HepG2 (cell line): ENCODE results near the gene RAB24. TPM values are rescaled to one million over a fixed set of nuclear protein-coding genes. Genes with fewer than 3 reads are reported as not detected.

Experiments used
- CBX5 ChIP-seq: sonication (generic); formaldehyde crosslinking; IDR thresholded peaks from 2 replicates; pipeline ENCODE4 v1.4.0; 2020; ENCODE audit warnings: missing genetic modification reagents, borderline replicate concordance
- CEBPB ChIP-seq: IDR thresholded peaks from 2 replicates; pipeline ENCODE4 v1.6.1; 2011; ENCODE audit warnings: low read depth, low read length, improper control_type of control experiment, borderline replicate concordance
- FOXO1 ChIP-seq: sonication (generic); formaldehyde crosslinking; IDR thresholded peaks from 2 replicates; pipeline ENCODE4 v1.4.0; 2020; ENCODE audit warnings: missing genetic modification reagents
- KAT7 ChIP-seq: IDR thresholded peaks from 2 replicates; pipeline ENCODE4 v1.6.1; 2018; ENCODE audit warnings: borderline replicate concordance, missing compliant biosample characterization
- NFKB2 ChIP-seq: sonication (generic); formaldehyde crosslinking; IDR thresholded peaks from 2 replicates; pipeline ENCODE4 v1.4.0; 2020; ENCODE audit warnings: missing genetic modification reagents, borderline replicate concordance
- PHF20 ChIP-seq: sonication (generic); formaldehyde crosslinking; IDR thresholded peaks from 2 replicates; pipeline ENCODE4 v1.5.0; 2020; ENCODE audit warnings: mild to moderate bottlenecking, missing genetic modification reagents
- RBAK ChIP-seq: sonication (generic); formaldehyde crosslinking; IDR thresholded peaks from 2 replicates; pipeline ENCODE4 v1.5.1; 2020; ENCODE audit warnings: mild to moderate bottlenecking, missing genetic modification reagents
- SALL2 ChIP-seq: sonication (generic); formaldehyde crosslinking; IDR thresholded peaks from 2 replicates; pipeline ENCODE4 v1.8.1; 2023; ENCODE audit warnings: mild to moderate bottlenecking, missing genetic modification reagents, inconsistent platforms
- TBL1XR1 ChIP-seq: fragments of 150-350 bp; IDR thresholded peaks from 2 replicates; pipeline ENCODE4 v1.6.1; 2014; ENCODE audit warnings: borderline replicate concordance, low read length; ENCODE audit not compliant: partially characterized antibody
- TOPORS ChIP-seq: sonication (generic); formaldehyde crosslinking; IDR thresholded peaks from 2 replicates; pipeline ENCODE4 v1.8.0; 2023; ENCODE audit warnings: mild to moderate bottlenecking, missing genetic modification reagents
- ZBTB20 ChIP-seq: sonication (generic); formaldehyde crosslinking; IDR thresholded peaks from 2 replicates; pipeline ENCODE4 v1.8.1; 2023; ENCODE audit warnings: missing genetic modification reagents, low read depth, mild to moderate bottlenecking, borderline replicate concordance
- ZNF20 ChIP-seq: sonication (generic); formaldehyde crosslinking; IDR thresholded peaks from 2 replicates; pipeline ENCODE4 v1.4.0; 2020; ENCODE audit warnings: mild to moderate bottlenecking, moderate library complexity, missing genetic modification reagents
- ZNF260 ChIP-seq: sonication (generic); formaldehyde crosslinking; IDR thresholded peaks from 2 replicates; pipeline ENCODE4 v1.4.0; 2020; ENCODE audit warnings: missing genetic modification reagents, low read depth, mild to moderate bottlenecking, borderline replicate concordance
- ZNF292 ChIP-seq: sonication (generic); formaldehyde crosslinking; IDR thresholded peaks from 2 replicates; pipeline ENCODE4 v1.8.1; 2022; ENCODE audit warnings: mild to moderate bottlenecking, low read depth, missing genetic modification reagents, borderline replicate concordance
- ZNF878 ChIP-seq: sonication (generic); formaldehyde crosslinking; IDR thresholded peaks from 2 replicates; pipeline ENCODE4 v1.8.1; 2023; ENCODE audit warnings: mild to moderate bottlenecking, missing genetic modification reagents, moderate library complexity
- polyA plus RNA-seq, 8 experiments: library from polyadenylated mRNA; depleted of rRNA in 3 of 8; stranded (reverse) in 7 of 8; unstranded in 1 of 8; fragments of >200 nt; fragmentation: Illumina TruSeq in 4 of 8; extraction: Trizol in 4 of 8; gene quantifications; 2 replicates each; pipeline versions ENCODE4 v1.2.1 to v1.2.3, GENCODE V29; 2011 to 2016; ENCODE audit warnings: low read depth in 4 of 8, missing spikeins in 1 of 8, mixed read lengths in 1 of 8; ENCODE audit not compliant: insufficient read depth in 1 of 8
- total RNA-seq, 5 experiments: library from RNA; depleted of rRNA; stranded (reverse); fragments of >200 nt; fragmentation: Illumina TruSeq; extraction: Trizol; gene quantifications; 2 replicates each; pipeline ENCODE4 v1.2.3, GENCODE V29; 2016; ENCODE audit warnings: low read depth in 1 of 5
- TF ChIP-seq, protein P1 (sequence below): sonication (generic); formaldehyde crosslinking; IDR thresholded peaks from 2 replicates; pipeline ENCODE4 v1.5.0; 2020; ENCODE audit warnings: missing genetic modification reagents
- TF ChIP-seq, protein P2 (sequence below): IDR thresholded peaks from 2 replicates; pipeline ENCODE4 v1.6.1; 2018; ENCODE audit warnings: missing genetic modification reagents
- TF ChIP-seq, protein P3 (sequence below), 2 experiments: sonication (generic) in 1 of 2; formaldehyde crosslinking in 1 of 2; IDR thresholded peaks; 2 replicates each; pipeline versions ENCODE4 v1.4.0 to v1.6.1; 2018 to 2020; ENCODE audit warnings: missing genetic modification reagents in 2 of 2, borderline replicate concordance in 1 of 2, low read depth in 1 of 2, mild to moderate bottlenecking in 1 of 2, missing biosample characterization in 1 of 2
- TF ChIP-seq, protein P4 (sequence below): sonication (generic); formaldehyde crosslinking; IDR thresholded peaks from 2 replicates; pipeline ENCODE4 v1.5.1; 2020; ENCODE audit warnings: missing genetic modification reagents, mild to moderate bottlenecking, borderline replicate concordance
- TF ChIP-seq, protein P5 (sequence below): sonication (generic); formaldehyde crosslinking; IDR thresholded peaks from 2 replicates; pipeline ENCODE4 v1.4.0; 2020; ENCODE audit warnings: missing genetic modification reagents

Gene RAB24
- total and polyA plus RNA-seq, 2 of the 13 experiments (the other 11 are each of a cell fraction or from before 2014, with no cell fraction given), result 22.9 to 63.7 TPM

DNA sequence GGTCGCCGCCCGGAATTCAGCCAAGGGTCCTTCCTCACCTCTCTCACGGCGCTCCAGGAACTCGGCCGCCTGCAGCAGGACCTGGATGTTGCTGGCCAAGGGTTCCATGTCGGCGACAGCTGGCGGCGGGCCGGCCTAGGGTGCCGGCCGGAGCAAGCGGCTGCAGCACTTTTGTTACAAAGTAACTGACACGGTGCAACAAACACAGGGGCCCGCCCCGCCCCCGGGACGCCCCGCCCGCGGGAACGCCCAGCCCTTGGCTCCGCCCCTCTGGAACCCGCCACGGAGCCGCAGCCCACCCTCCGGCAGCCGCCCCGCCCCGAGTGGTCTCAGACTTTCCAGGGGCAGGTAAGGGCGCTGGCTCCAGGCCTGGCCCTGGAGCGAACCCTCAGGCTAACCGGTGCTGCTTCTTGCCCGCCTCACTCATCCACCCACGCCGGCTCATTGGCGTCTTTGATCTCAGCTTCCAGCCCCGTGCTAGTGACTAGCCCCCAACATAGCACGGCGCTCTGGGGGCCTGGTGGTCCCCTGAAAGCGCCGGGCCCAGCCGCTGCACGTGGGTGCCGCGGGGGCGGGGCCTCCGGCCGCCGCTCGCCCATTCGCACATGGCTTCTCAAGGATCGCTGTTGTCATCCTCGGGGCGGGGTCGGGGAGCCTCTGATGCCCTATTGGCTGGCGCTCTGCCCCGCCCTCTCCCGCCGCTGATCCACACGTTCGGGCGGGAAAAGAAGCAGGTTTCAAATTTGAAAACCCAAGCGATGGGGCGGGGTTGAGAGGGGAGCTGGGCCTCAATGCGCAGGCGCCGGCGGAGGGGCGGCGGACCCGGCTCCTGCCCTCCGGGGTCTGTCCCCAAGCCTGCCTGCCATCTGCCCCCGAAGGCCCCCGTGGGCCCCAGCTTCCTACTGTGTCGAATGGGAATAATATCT is 8.5 kb upstream of the RAB24 start, which contains the start of gene MXD3 (continued):
- TF ChIP-seq, protein P1, sequence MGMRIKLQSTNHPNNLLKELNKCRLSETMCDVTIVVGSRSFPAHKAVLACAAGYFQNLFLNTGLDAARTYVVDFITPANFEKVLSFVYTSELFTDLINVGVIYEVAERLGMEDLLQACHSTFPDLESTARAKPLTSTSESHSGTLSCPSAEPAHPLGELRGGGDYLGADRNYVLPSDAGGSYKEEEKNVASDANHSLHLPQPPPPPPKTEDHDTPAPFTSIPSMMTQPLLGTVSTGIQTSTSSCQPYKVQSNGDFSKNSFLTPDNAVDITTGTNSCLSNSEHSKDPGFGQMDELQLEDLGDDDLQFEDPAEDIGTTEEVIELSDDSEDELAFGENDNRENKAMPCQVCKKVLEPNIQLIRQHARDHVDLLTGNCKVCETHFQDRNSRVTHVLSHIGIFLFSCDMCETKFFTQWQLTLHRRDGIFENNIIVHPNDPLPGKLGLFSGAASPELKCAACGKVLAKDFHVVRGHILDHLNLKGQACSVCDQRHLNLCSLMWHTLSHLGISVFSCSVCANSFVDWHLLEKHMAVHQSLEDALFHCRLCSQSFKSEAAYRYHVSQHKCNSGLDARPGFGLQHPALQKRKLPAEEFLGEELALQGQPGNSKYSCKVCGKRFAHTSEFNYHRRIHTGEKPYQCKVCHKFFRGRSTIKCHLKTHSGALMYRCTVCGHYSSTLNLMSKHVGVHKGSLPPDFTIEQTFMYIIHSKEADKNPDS, result no peak
- TF ChIP-seq ZNF260 (CRISPR knock-in tag) (no peak), RBAK (CRISPR knock-in tag) (no peak), PHF20 (CRISPR knock-in tag) (0 out of 2 replicates have a peak, but pooled peaks have one; percentile 21), ZBTB20 (CRISPR knock-in tag) (no peak), SALL2 (CRISPR knock-in tag) (no peak; the same call in 1 of the 2 replicates), CEBPB (no peak), CBX5 (CRISPR knock-in tag) (no peak), TOPORS (no peak), TBL1XR1 (no peak), ZNF20 (CRISPR knock-in tag) (no peak), KAT7 (CRISPR knock-in tag) (no peak), FOXO1 (CRISPR knock-in tag) (no peak), ZNF292 (CRISPR knock-in tag) (no peak), ZNF878 (peak; percentile 95), NFKB2 (CRISPR knock-in tag) (no peak)
- TF ChIP-seq, protein P2, sequence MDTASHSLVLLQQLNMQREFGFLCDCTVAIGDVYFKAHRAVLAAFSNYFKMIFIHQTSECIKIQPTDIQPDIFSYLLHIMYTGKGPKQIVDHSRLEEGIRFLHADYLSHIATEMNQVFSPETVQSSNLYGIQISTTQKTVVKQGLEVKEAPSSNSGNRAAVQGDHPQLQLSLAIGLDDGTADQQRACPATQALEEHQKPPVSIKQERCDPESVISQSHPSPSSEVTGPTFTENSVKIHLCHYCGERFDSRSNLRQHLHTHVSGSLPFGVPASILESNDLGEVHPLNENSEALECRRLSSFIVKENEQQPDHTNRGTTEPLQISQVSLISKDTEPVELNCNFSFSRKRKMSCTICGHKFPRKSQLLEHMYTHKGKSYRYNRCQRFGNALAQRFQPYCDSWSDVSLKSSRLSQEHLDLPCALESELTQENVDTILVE (CRISPR knock-in tag), result no peak
- TF ChIP-seq, protein P3, sequence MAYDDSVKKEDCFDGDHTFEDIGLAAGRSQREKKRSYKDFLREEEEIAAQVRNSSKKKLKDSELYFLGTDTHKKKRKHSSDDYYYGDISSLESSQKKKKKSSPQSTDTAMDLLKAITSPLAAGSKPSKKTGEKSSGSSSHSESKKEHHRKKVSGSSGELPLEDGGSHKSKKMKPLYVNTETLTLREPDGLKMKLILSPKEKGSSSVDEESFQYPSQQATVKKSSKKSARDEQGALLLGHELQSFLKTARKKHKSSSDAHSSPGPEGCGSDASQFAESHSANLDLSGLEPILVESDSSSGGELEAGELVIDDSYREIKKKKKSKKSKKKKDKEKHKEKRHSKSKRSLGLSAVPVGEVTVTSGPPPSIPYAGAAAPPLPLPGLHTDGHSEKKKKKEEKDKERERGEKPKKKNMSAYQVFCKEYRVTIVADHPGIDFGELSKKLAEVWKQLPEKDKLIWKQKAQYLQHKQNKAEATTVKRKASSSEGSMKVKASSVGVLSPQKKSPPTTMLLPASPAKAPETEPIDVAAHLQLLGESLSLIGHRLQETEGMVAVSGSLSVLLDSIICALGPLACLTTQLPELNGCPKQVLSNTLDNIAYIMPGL (CRISPR knock-in tag; IDR thresholded peaks at IDR 0.05; ENCODE audit: borderline replicate concordance in 1 of 2, low read depth in 1 of 2), result peak in 1 of 2 experiments; percentile 61; a peak in 1 of 4 replicates
- TF ChIP-seq, protein P4, sequence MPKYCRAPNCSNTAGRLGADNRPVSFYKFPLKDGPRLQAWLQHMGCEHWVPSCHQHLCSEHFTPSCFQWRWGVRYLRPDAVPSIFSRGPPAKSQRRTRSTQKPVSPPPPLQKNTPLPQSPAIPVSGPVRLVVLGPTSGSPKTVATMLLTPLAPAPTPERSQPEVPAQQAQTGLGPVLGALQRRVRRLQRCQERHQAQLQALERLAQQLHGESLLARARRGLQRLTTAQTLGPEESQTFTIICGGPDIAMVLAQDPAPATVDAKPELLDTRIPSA (CRISPR knock-in tag), result no peak
- TF ChIP-seq, protein P5, sequence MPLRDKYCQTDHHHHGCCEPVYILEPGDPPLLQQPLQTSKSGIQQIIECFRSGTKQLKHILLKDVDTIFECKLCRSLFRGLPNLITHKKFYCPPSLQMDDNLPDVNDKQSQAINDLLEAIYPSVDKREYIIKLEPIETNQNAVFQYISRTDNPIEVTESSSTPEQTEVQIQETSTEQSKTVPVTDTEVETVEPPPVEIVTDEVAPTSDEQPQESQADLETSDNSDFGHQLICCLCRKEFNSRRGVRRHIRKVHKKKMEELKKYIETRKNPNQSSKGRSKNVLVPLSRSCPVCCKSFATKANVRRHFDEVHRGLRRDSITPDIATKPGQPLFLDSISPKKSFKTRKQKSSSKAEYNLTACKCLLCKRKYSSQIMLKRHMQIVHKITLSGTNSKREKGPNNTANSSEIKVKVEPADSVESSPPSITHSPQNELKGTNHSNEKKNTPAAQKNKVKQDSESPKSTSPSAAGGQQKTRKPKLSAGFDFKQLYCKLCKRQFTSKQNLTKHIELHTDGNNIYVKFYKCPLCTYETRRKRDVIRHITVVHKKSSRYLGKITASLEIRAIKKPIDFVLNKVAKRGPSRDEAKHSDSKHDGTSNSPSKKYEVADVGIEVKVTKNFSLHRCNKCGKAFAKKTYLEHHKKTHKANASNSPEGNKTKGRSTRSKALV, result 0 out of 2 replicates have a peak, but pooled peaks have one; percentile 25
